Suprapubic skin (tissue), 4 donors: ENCODE measurements around the gene CLASRP. TPM values are rescaled to one million over a fixed set of nuclear protein-coding genes. Genes with fewer than 3 reads are reported as not detected.
A peak's percentile ranks its signal among the peaks of the same experiment; 100 is the strongest.

ENCODE experiments used
- DNase-seq, 2 donors: peaks; one replicate each; pipeline ENCODE4 v3.0.0-alpha.2; 2019; ENCODE audit warnings: low spot score in 2 of 2
- H3K27ac ChIP-seq: fragments of 200-600 bp; sonication (generic); one replicate; pipeline ENCODE4 v1.5.1; 2019
- H3K27me3 ChIP-seq: fragments of 200-600 bp; sonication (generic); one replicate; pipeline ENCODE4 v1.5.1; 2019
- H3K36me3 ChIP-seq: fragments of 200-600 bp; sonication (generic); one replicate; pipeline ENCODE4 v1.5.1; 2019
- H3K4me1 ChIP-seq: fragments of 200-600 bp; sonication (generic); one replicate; pipeline ENCODE4 v1.5.1; 2019
- H3K4me3 ChIP-seq: fragments of 200-600 bp; sonication (generic); one replicate; pipeline ENCODE4 v1.5.1; 2019; ENCODE audit warnings: mild to moderate bottlenecking
- H3K9me3 ChIP-seq: fragments of 200-600 bp; sonication (generic); one replicate; pipeline ENCODE4 v1.5.1; 2019
- EP300 ChIP-seq: sonication (generic); formaldehyde crosslinking; IDR thresholded peaks from one replicate; pipeline ENCODE4 v1.6.1; 2017; ENCODE audit warnings: antibody characterized with exemption
- POLR2A ChIP-seq, 2 donors: fragments of 450-650 bp; IDR thresholded peaks; one replicate each; pipeline ENCODE4 v1.6.1; 2017; ENCODE audit warnings: antibody characterized with exemption in 2 of 2, mild to moderate bottlenecking in 2 of 2, moderate library complexity in 2 of 2
- POLR2AphosphoS5 ChIP-seq, 3 donors: sonication (generic); formaldehyde crosslinking; IDR thresholded peaks; one replicate each; pipeline ENCODE4 v1.6.1; 2017; ENCODE audit warnings: antibody characterized with exemption in 3 of 3
- WGBS: methylation state at CpG from one replicate; pipeline ENCODE4 v1.1.5; 2018; 5-methylcytosine and 5-hydroxymethylcytosine counted together
- total RNA-seq, 4 donors: library from RNA; depleted of rRNA; stranded (reverse); fragments of >200 nt; gene quantifications; one replicate each; pipeline ENCODE4 v1.1.0, GENCODE V29; 2016
- TF ChIP-seq, protein P1 (sequence below), 2 donors: fragments of 200-600 bp in 1 of 2; fragments of 450-650 bp in 1 of 2; sonication (generic) in 1 of 2; IDR thresholded peaks; one replicate each; pipeline ENCODE4 v1.5.1; 2016 to 2019; ENCODE audit warnings: antibody characterized with exemption in 2 of 2, mild to moderate bottlenecking in 1 of 2, moderate library complexity in 1 of 2

The CLASRP gene
- total RNA-seq, 4 donors from 2014 or later: 55.3 to 135 (median 84.3) TPM

DNA sequence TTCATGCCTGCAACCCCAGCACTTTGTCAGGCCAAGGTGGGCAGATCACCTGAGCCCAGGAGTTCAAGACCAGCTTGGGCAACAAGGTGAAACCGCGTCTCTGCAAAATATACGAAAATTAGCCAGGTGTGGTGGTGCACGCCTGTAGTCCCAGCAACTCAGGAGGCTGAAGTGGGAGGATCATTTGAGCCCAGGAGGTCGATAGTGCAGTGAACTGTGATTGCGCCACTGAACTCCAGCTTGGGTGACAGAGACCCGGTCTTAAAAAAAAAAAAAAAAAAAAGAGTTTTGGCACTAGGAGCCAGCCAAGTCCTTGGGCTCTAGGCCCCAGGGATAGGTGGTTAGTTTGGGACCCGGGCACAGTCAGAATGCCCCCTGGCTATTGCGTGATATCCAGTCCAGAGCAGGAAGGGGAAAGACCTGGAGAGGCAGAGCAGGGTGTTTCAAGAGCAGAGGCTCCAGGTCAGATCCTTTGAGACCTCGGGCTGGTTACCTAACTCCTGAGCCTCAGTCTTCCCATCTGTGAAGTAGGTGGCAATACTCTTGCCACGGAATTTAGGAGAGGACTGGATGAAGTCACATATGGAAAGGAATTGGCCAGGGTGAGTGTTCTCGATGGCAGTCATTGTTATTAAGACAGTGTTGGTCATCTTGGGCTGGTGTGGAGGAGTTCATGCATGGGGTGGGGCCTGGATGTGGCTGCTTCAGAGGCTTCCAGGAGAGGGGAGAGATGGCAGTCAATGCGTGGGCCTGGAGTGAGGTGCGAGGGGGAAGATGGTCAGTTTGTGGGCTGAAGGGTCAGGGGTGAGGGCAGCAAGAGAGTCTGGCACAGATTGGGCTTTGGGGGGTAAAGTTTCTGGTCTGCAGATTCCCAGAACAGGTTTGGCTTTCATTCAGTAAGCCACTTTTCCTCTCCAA lies 56.9 kb downstream of the CLASRP start:
- no peaks in the 10 kb centered on the region for H3K9me3 ChIP-seq
- peaks cover 85% of the 10 kb centered on the region for H3K4me1 ChIP-seq
- H3K27me3 ChIP-seq: no peaks in the 10 kb centered on the region
- H3K27ac ChIP-seq: no peak overlapping the region
- WGBS: 79% methylated on average over 14 of the region's 14 CpGs
- TF ChIP-seq EP300: no peak
- no peaks in the 10 kb centered on the region for H3K36me3 ChIP-seq
- DNase-seq: no peak
- peak overlapping the region; percentile 87 for H3K4me3 ChIP-seq

DNA sequence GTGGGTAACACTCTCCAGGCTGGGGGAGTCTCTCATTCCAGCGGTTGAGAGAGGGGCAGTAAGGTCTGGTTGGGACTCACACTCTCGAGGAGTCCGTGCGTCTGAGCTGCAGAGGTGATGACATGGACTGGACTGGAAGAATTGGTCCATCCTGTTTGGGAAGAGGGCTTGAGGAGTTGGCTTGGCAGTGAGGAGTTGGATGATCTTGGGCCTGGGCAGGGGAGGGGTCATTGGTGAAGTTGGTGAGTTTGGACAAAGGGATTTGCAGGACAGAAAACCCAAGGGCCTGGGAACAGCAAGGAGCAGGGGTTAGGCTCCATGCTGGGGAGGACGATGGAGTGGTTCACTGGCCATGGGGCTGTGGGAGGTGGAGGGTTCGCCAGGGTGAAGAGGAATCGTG lies 57.9 kb downstream of the CLASRP start:
- Histone ChIP-seq H3K27me3 (no peaks in the 10 kb centered on the region), H3K4me1 (peaks cover 86% of the 10 kb centered on the region), H3K36me3 (no peaks in the 10 kb centered on the region), H3K27ac (no peak overlapping the region), H3K9me3 (no peaks in the 10 kb centered on the region), H3K4me3 (no peak overlapping the region)
- TF ChIP-seq POLR2AphosphoS5 (IDR thresholded peaks at IDR 0.05) (no peak), POLR2A (IDR thresholded peaks at IDR 0.05) (no peak), EP300 (no peak)
- TF ChIP-seq, protein P1, sequence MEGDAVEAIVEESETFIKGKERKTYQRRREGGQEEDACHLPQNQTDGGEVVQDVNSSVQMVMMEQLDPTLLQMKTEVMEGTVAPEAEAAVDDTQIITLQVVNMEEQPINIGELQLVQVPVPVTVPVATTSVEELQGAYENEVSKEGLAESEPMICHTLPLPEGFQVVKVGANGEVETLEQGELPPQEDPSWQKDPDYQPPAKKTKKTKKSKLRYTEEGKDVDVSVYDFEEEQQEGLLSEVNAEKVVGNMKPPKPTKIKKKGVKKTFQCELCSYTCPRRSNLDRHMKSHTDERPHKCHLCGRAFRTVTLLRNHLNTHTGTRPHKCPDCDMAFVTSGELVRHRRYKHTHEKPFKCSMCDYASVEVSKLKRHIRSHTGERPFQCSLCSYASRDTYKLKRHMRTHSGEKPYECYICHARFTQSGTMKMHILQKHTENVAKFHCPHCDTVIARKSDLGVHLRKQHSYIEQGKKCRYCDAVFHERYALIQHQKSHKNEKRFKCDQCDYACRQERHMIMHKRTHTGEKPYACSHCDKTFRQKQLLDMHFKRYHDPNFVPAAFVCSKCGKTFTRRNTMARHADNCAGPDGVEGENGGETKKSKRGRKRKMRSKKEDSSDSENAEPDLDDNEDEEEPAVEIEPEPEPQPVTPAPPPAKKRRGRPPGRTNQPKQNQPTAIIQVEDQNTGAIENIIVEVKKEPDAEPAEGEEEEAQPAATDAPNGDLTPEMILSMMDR (IDR thresholded peaks at IDR 0.05): no peak
- WGBS: 88% methylated on average over 7 of the region's 7 CpGs
- no peak for DNase-seq

DNA sequence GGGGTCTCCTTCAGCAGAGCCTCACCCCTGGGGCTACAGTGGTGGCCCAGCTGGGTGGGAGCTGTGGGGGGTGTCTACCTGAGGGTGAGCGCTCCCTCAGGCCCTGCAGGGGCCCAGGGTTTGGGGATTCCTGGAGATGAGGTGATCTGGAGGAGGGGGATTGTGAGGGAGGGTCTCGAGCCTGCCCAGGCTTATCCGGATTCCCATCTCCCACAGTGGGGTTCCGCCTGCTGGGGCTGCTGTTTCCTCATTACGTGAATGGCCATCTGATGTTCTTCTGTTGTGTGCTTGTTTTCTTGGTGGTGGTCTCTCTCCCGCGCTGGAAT lies 58.6 kb downstream of the CLASRP start:
- H3K9me3 ChIP-seq: no peaks in the 10 kb centered on the region
- H3K27ac ChIP-seq: peak overlapping the region; percentile 76
- peaks cover 87% of the 10 kb centered on the region for H3K4me1 ChIP-seq
- WGBS: 94% methylated on average over 7 of the region's 7 CpGs
- TF ChIP-seq POLR2AphosphoS5 (IDR thresholded peaks at IDR 0.05) (no peak), POLR2A (IDR thresholded peaks at IDR 0.05) (no peak), EP300 (no peak)
- TF ChIP-seq, protein P1 (IDR thresholded peaks at IDR 0.05): no peak
- DNase-seq: no peak
- no peaks in the 10 kb centered on the region for H3K27me3 ChIP-seq
- no peaks in the 10 kb centered on the region for H3K36me3 ChIP-seq
- no peak overlapping the region for H3K4me3 ChIP-seq

DNA sequence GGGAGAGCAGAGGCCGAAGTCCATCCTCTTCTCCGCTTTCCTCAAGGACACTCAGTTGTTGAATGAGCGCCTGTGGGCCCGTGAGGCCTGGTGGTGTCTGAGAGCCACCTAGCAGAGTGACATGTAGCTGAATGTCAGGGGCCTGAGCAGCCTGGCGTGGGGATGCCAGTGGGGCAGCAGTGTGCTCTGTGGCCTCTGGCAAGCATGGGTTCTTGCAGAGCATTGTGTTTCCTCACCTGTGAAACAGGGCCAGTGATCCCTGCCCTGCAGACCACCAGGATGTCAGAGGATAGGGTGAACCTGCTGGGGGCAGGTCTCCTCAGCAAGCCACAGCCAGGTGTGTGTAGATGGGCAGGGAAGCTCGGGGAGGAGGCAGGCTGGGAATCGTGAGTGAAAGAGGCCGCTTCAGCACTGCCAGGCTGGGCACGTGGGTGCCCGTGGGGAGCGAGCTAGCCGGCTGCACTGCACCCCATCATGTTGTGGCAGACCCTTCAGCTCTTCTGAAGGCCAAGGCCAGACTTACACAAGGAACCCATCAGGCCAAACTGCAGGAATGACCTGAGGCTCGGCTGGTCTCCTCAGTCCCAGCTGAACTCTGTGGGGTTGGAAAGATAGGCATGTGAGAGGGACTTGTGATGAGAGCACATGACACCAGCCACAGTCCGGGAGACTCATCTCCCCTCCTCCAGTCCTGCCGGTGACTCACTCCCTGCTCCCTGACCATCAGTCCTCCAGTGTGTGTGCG lies 59.1 kb downstream of the CLASRP start:
- Histone ChIP-seq H3K9me3 (no peaks in the 10 kb centered on the region), H3K4me3 (peak overlapping the region; percentile 6), H3K27ac (peak overlapping the region; percentile 76), H3K27me3 (no peaks in the 10 kb centered on the region), H3K4me1 (peaks cover 90% of the 10 kb centered on the region), H3K36me3 (no peaks in the 10 kb centered on the region)
- peak in 1 of 2 donors; percentile 82 for DNase-seq
- WGBS: 61% methylated on average over 12 of the region's 16 CpGs
- TF ChIP-seq EP300: no peak
- TF ChIP-seq POLR2AphosphoS5 (IDR thresholded peaks at IDR 0.05): no peak
- no peak for TF ChIP-seq POLR2A (IDR thresholded peaks at IDR 0.05)
- TF ChIP-seq, protein P1 (IDR thresholded peaks at IDR 0.05): no peak

DNA sequence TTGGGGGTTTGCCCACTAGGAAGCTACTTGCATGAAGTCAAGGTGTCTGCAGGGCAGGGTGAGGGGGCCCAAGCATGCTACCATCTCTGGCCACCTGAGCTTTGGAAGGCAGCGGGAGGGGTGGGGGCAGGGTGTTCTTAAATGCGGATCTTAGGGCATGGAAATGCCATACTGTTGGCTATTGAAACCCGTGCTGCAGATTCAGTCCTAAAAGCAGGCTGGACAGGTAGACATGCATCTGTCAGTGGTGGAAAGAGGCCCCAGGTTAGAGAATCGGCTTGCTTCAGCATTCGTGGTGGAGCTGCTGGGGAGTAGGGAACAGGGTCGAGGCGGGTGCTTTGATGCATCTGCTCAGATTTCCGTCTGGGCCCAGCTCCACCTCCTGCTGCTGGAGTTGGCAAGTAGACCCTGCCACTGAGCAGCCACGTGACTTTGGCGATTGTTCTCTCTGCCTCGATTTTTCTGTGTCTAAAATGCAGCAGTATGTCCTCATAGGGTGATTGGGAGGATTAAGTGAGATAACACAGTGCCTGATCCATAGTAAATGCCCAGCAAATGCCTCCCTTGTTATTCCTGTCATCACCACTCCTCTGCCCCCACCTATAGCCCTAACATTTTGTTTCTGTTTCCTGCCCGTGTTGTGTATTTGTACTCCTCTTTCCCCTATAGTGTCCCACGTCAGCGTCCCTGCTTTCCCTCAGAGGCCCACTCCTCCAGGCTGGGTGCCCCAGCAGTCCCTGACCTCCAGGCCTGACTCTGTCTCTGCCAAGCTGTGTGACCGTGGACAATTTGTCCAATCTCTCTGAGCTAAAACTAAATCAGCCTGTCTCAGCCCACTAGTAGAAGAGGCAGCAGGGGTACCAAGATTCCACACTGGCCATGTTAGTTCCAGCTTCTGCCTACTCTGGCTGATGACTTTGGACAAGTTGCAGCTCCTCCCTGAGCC lies 59.9 kb downstream of the CLASRP start:
- no peak for DNase-seq
- Histone ChIP-seq H3K9me3 (no peaks in the 10 kb centered on the region), H3K36me3 (no peaks in the 10 kb centered on the region), H3K4me1 (peaks cover 94% of the 10 kb centered on the region), H3K4me3 (peak overlapping the region; percentile 6), H3K27me3 (no peaks in the 10 kb centered on the region), H3K27ac (peak overlapping the region; percentile 76)
- TF ChIP-seq, protein P1 (IDR thresholded peaks at IDR 0.05): no peak
- TF ChIP-seq POLR2A (IDR thresholded peaks at IDR 0.05) (no peak), EP300 (no peak), POLR2AphosphoS5 (IDR thresholded peaks at IDR 0.05) (no peak)
- 36% methylated on average over 15 of the region's 15 CpGs for WGBS
